ENCODE results near the gene STRADB.
"Not testable (repeated sequence)": the region's sequence is repeated elsewhere in the genome, so short reads cannot be mapped to it uniquely, and the experiment has no call there.

STRADB gene

GRCh38 chr2:201470821-201471731 lies 19.5 kb downstream of the STRADB start:
- DNase-seq, result no peak

GRCh38 chr2:201471732-201472393 lies 20.3 kb downstream of the STRADB start:
- DNase-seq, result no peak

DNA sequence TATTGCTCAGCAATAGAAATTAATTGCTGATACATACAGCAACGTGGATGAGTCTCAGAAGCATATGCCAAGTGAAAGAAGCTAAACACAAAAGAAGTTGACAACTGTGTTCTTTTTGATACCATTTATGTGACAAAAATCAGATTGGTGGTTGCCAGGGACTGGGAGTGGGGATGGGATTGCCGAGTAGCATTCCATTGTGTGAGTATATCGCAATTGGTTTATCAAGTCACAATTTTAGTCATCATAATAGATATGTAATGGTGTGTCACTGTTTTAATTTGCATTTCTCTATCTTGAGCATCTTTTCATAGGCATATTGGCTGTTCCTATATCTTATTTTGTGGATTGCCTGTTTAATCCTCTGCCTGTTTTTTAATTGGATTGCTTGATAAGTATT lies 20.9 kb downstream of the STRADB start:
- DNase-seq, result no peak

DNA sequence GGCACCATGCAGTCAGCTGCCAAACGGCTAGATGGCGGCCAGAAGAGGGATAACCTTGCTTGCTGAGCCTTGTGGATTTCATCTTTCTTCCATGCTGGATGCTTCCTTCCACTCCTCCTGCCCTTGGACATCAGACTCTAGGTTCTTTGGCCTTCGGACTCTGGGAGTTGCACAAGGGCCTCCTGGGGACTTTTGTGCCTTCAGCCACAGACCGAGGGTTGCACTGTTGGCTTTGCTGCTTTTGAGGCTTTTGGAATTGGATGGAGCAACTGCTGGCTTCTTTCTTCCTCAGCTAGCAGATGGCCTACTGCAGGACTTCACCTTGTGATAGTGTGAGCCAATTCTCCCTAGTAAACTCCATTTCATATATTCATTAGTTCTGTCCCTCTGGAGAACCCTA lies 31.0 kb downstream of the STRADB start:
- DNase-seq, result no peak

GRCh38 chr2:201483342-201483741 lies 31.8 kb downstream of the STRADB start:
- no peak for DNase-seq

GRCh38 chr2:201483758-201484157 lies 32.2 kb downstream of the STRADB start:
- DNase-seq, result not testable (repeated sequence)

- DNase-seq, result no peak
Observed at GRCh38 chr2:201484805-201485204, 33.3 kb downstream of the STRADB start.

GRCh38 chr2:201490291-201490690 lies 38.8 kb downstream of the STRADB start:
- no peak for DNase-seq

GRCh38 chr2:201496785-201497184 lies 45.2 kb downstream of the STRADB start:
- DNase-seq, result no peak

DNA sequence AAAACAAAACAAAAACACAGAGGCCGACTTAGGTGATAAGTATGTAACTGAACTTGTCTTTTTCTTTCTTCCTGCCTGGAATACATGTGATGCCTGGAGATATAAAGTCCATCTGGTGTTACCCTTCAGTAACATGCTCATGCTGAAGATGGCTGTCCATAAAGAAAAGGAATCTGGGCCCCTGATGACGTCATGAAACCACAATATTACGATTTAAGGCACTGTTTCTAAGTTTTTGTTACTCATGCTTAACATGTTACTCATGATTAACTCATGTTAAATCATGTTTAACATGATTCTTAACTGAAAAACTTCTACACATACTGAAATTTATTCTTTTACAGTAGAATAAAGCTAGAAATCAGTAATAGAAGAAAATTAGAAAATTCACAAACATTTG lies 49.0 kb downstream of the STRADB start:
- DNase-seq, result no peak

DNA sequence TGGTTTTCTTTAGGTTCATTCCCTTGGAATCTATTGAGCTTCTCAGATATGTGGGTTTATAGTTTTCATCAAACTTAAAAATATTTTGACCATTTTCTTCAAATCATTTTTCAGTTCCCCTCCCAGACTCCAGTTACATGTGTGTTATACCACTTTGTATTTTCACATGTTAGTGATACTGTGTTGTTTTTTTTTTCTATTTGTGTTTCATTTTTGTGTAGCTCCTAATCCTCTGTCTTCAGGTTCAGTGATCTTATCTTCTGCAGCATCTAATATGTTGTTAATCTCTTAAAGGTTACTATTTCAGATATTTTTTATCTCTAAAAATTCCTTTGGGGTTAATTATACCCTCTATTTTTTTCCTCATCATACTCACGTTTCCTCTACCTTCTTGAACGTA lies 51.2 kb downstream of the STRADB start:
- no peak for DNase-seq

DNA sequence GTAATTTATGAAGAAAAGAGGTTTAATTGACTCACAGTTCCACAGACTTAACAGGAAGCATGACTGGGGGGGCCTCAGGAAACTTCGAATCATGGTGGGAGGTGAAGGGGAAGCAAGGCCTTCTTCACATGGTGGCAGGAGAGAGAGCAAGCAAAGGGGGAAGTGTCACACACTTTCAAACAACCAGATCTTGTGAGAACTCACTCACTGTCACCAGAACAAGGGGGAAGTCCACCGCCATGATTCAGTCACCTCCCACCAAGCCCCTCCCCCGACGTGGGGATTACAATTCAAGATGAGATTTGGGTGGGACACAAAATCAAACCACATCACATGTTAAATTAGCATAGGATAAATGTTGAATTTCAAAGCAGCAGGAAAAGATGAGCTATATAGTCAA lies 56.2 kb downstream of the STRADB start:
- DNase-seq, result peak; percentile 31

- no peak for DNase-seq
Observed at GRCh38 chr2:201513271-201513670, 61.7 kb downstream of the STRADB start.

GRCh38 chr2:201515573-201516246 lies 64.2 kb downstream of the STRADB start:
- DNase-seq, result no peak

GRCh38 chr2:201517094-201517493 lies 65.6 kb downstream of the STRADB start:
- DNase-seq, result no peak

- no peak for DNase-seq
Observed at GRCh38 chr2:201520201-201520600, 68.7 kb downstream of the STRADB start.

DNA sequence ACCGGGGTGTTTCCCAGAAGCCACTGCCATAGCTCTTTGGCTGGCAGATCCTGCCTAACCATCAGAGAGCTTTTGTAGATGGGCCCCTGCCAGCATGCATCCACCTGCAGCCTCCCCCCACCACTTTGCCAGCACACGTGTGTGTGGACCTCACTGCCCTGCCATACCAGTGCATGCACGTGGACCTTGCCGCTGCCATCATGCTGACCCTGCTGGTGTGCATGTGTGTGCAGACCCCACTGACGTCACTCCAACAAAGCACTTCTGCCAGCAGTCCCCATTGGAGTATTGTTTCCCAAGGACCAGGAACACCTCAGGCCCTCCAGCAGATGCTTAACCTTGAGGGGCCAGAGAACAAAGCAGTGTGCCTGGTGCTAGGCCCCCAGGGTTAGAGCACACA lies 71.4 kb downstream of the STRADB start:
- no peak for DNase-seq

DNA sequence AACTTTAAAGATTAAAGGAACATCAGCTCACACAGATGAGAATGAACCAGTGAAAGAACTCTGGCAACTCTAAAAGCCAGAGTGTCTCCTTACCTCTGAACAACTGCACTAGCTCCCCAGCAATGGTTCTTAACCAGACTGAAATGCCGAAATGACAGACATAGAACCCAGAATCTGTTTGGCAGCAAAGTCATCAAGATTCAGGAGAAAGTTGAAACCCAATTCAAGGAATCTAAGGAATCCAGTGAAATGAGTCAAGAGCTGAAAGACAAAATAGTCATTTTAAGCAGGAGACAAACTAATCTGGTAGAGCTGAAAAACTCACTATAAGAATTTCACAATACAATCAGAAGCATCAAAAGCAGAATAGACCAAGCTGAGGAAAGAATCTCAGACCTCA lies 72.0 kb downstream of the STRADB start:
- no peak for DNase-seq

All from stimulated activated CD8-positive, alpha-beta memory T cell treated with anti-CD3 and anti-CD28 coated beads, Interleukin-4, amount 100 ng/mL, for 48 hours (primary cell).